ENCODE results near the gene KRTAP4-2. TPM values are rescaled to one million over a fixed set of nuclear protein-coding genes. Genes with fewer than 3 reads are reported as not detected.
"Not testable (repeated sequence)": the region's sequence is repeated elsewhere in the genome, so short reads cannot be mapped to it uniquely, and the experiment has no call there.

The KRTAP4-2 gene
- total RNA-seq, 1 experiment from 2014 or later: not detected

- ChIA-PET POLR2A (no interaction called here), CTCF (no interaction called here)
Observed at GRCh38 chr17:41150026-41150425, 28.0 kb downstream of the KRTAP4-2 start.

GRCh38 chr17:41149652-41149985, 28.4 kb downstream of the KRTAP4-2 start, which contains the start of gene KRTAP4-5:
Gene KRTAP4-5 (minus strand): TSS chr17:41149825. CDS start chr17:41149767, 58 bp downstream.
- no peak within 1 kb of the TSS for H3K4me3 ChIP-seq (ENCODE audit: low read depth in 2 of 2, low read length in 2 of 2)
- H3K4me1 ChIP-seq (ENCODE audit: control insufficient read depth, insufficient read depth, low read length): no peaks in the 10 kb centered on the region
- no peak for DNase-seq (ENCODE audit: low read depth, low spot score)
- no peaks in the 10 kb centered on the region for H3K27me3 ChIP-seq (ENCODE audit: control insufficient read depth, insufficient read depth, low read length)
- in situ Hi-C loops (cut with HindIII; ENCODE audit: low pct_unique_long_range_greater_than_20kb, low sequenced_read_pairs) (no loop called here), intact Hi-C loops (cut with micrococcal nuclease; ENCODE audit: unreplicated experiment) (no loop called here)
- no peaks in the 10 kb centered on the region for H3K9me3 ChIP-seq (ENCODE audit: control insufficient read depth, insufficient read depth, low read depth, low read length)
- no peak within 1 kb of the TSS for H3K27ac ChIP-seq (ENCODE audit: low read length)
- TF ChIP-seq SIN3A (IDR thresholded peaks at IDR 0.05; ENCODE audit: borderline replicate concordance, insufficient read depth, low read depth, low read length) (no peak), CTCF (IDR thresholded peaks at IDR 0.05) (no peak), REST (IDR thresholded peaks at IDR 0.05; ENCODE audit: insufficient read depth in 1 of 2, low read depth in 2 of 2, low read length in 1 of 2) (0 out of 4 replicates have a peak, but pooled peaks of 1 of the 2 experiments have one; percentile 30), TCF7L2 (IDR thresholded peaks at IDR 0.05; ENCODE audit: low read depth, low read length) (no peak), POLR2AphosphoS5 (IDR thresholded peaks at IDR 0.05; ENCODE audit: low read depth, low read length) (no peak)
- no peaks in the 10 kb centered on the region for H3K36me3 ChIP-seq (ENCODE audit: control insufficient read depth, insufficient read depth, low read length)
- ChIA-PET POLR2A (no interaction called here), CTCF (no interaction called here)
- ATAC-seq: no peak
- no TSS peak for BruUV-seq (replicated peaks)

More at GRCh38 chr17:41150026-41150425, 28.0 kb downstream of the KRTAP4-2 start:
- ATAC-seq (no peak), DNase-seq (ENCODE audit: low read depth, low spot score) (no peak)
- no peak overlapping the region for H3K27ac ChIP-seq (ENCODE audit: low read length)
- H3K36me3 ChIP-seq (ENCODE audit: control insufficient read depth, insufficient read depth, low read length): no peaks in the 10 kb centered on the region
- intact Hi-C loops (cut with micrococcal nuclease; ENCODE audit: unreplicated experiment) (no loop called here), in situ Hi-C loops (cut with HindIII; ENCODE audit: low pct_unique_long_range_greater_than_20kb, low sequenced_read_pairs) (no loop called here)
- no peaks in the 10 kb centered on the region for H3K4me1 ChIP-seq (ENCODE audit: control insufficient read depth, insufficient read depth, low read length)
- TF ChIP-seq SIN3A (IDR thresholded peaks at IDR 0.05; ENCODE audit: borderline replicate concordance, insufficient read depth, low read depth, low read length): no peak
- TF ChIP-seq TCF7L2 (IDR thresholded peaks at IDR 0.05; ENCODE audit: low read depth, low read length): no peak
- TF ChIP-seq POLR2AphosphoS5 (IDR thresholded peaks at IDR 0.05; ENCODE audit: low read depth, low read length): no peak
- TF ChIP-seq REST (IDR thresholded peaks at IDR 0.05; ENCODE audit: insufficient read depth in 1 of 2, low read depth in 2 of 2, low read length in 1 of 2): no peak
- TF ChIP-seq CTCF (IDR thresholded peaks at IDR 0.05): no peak
- no peaks in the 10 kb centered on the region for H3K9me3 ChIP-seq (ENCODE audit: control insufficient read depth, insufficient read depth, low read depth, low read length)
- BruUV-seq (replicated peaks): no TSS peak
- H3K27me3 ChIP-seq (ENCODE audit: control insufficient read depth, insufficient read depth, low read length): no peaks in the 10 kb centered on the region
- H3K4me3 ChIP-seq (ENCODE audit: low read depth in 2 of 2, low read length in 2 of 2): no peak overlapping the region

- H3K27ac ChIP-seq (ENCODE audit: low read length); H3K4me3 ChIP-seq (ENCODE audit: low read depth in 2 of 2, low read length in 2 of 2); ATAC-seq; BruUV-seq (replicated peaks); in situ Hi-C loops (cut with HindIII; ENCODE audit: low pct_unique_long_range_greater_than_20kb, low sequenced_read_pairs); H3K27me3 ChIP-seq (ENCODE audit: control insufficient read depth, insufficient read depth, low read length); H3K4me1 ChIP-seq (ENCODE audit: control insufficient read depth, insufficient read depth, low read length); H3K9me3 ChIP-seq (ENCODE audit: control insufficient read depth, insufficient read depth, low read depth, low read length); DNase-seq (ENCODE audit: low read depth, low spot score); intact Hi-C loops (cut with micrococcal nuclease; ENCODE audit: unreplicated experiment); H3K36me3 ChIP-seq (ENCODE audit: control insufficient read depth, insufficient read depth, low read length): not testable (repeated sequence)
- POLR2A ChIA-PET: interaction anchor here (0.6 kb wide), 1 partner anchor 110 kb away, joined by 3 read pairs; no protein-coding TSS in a partner anchor
- CTCF ChIA-PET: interaction anchor here (0.5 kb wide), 1 partner anchor 703 kb away, joined by 4 read pairs; no protein-coding TSS in a partner anchor
Observed at GRCh38 chr17:41148971-41149651, 28.9 kb downstream of the KRTAP4-2 start.

Measured in Panc1 (cell line).